Raji (cell line): ENCODE results near the gene OTC.

Experiments used
- POLR2A ChIP-seq: IDR thresholded peaks from 2 replicates; pipeline ENCODE4 v1.6.1; 2011; ENCODE audit warnings: low read depth, low read length, control low read depth; ENCODE audit not compliant: insufficient read depth

The OTC gene

DNA sequence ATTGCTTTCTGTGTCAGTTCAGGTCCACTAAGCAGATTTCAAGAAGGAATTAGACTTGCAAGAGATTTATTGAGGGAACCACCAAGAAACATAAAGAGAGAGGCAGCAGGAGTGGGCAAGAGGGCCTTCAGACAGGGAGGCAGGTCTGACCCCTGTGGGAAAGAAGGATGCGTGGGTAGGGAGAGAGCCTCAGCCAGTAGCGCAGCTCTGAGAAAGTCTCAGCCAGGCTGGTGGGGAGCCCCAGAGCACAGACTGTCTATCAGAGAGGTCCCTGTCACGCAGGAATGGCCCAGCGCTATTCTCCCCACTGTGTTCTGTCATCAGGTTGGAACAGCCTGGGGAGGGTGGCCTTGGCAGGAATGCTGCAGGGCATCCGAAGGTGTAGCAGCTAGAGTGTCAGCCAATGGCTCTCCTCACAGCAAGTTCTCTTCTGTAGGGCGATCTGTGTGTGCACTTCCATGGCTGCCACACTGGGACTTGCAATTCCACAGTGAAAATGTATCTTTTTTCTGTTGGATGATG lies 48.0 kb downstream of the OTC start:
- no peak for TF ChIP-seq POLR2A

DNA sequence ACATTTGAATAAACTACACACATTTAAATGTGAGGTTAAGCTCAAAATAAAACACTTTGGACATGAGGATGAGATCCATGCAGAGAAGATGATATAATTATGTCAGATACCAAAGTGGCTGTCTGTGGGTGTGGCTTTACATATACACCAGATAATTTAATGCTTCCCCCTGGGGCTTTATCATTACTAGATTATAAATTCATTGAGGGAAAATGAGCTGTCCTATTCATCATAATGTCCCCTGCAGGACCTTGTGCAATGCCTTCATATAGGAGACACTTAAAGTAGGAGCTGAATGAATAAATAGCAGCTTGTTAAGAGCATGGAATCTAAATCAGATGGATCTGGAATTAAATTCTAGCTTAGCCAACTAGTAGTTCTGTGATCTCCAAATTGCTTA lies 49.7 kb downstream of the OTC start:
- TF ChIP-seq POLR2A: no peak

DNA sequence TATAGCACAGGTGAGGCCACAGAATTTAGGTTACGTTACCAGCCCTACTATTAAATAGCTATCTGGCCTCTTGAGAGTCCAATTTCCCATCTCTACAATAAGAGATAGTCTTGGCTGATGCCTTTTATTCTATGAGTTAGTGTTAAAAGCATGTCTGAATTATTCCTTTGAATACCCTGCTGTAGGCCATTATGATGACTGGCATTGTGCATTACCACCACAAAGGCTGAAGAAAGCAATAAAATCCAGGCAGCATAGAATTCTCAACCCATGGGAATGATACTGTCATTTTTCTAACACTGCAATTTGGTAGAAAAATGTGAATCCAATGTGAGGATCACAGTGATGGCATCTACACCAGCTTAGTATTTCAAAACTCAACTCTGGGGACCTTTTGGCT lies 51.4 kb downstream of the OTC start:
- TF ChIP-seq POLR2A: no peak

DNA sequence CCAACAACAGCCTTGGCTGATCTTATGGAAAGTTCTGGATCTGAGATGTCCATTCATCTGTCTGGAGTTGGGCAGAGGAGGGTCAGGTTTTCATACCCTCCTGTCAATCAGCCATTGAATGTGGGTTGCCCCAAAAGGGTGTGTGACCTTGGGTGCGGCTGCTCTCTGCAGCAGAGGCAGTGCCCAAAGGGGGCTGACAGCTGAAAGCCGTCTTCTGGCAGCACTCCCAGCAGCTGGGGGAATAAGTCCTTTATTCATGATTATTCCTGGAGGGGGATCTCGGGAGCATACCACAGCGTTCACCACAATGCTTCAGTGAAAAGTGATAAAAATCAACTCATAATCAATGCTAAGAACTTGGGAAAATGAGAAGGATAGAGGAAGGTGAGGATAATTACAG lies 54.7 kb downstream of the OTC start:
- no peak for TF ChIP-seq POLR2A

DNA sequence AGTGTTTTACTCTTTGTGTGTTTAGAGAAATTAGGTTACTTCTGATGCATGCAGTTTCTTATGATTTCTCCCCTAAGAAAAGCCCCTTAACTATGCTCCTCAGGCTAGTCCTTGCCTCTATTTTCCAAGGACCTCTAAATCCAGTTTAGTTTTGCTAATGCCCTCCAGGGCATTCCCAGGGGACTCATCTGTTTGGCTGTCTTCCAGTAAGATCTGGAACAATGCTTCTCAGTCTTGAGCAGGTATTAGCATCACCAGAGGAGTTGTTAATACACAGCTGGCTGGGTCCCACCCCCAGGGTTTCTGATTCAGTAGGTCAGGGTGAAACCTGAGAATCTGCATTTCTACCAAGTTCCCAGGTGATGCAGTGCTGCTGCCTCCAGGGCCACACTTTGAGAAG lies 56.9 kb downstream of the OTC start:
- no peak for TF ChIP-seq POLR2A

DNA sequence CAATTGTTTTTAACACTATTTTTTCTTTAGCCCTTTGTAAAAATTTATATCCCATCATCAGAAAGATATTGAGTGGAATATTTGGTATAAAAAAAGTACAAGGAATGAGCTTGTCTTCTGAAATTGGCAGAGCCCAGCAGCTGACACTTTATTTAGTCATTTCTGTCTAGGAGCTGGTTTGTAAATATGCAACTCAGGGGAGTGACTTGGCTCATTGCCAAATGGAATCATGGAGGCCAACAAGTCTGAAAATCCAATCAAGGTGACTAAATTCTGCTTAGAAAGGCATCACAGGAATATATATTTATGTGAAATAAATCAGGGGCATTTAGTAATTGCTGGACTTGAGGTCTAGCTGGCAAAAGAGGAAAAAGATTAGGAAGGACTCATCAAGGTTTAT lies 74.4 kb downstream of the OTC start:
- no peak for TF ChIP-seq POLR2A

DNA sequence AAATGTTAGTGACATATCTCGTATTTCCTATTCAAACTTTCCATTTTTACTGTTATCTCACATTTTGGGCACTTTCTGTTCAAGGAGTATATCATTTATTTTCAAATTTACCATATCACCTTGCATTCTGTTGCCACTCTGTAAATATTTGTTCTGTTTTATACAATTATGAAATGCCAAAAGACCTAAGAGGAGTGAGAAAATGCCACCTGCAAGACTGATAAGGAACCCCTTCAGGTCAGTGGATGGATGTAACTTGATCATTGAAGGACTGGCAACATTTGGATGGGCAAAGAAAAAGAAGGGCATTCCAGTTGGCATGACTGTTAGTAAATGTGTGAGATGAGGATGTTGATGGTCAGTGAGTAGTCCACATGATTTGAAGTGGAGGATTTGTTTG lies 79.1 kb downstream of the OTC start:
- TF ChIP-seq POLR2A: no peak

DNA sequence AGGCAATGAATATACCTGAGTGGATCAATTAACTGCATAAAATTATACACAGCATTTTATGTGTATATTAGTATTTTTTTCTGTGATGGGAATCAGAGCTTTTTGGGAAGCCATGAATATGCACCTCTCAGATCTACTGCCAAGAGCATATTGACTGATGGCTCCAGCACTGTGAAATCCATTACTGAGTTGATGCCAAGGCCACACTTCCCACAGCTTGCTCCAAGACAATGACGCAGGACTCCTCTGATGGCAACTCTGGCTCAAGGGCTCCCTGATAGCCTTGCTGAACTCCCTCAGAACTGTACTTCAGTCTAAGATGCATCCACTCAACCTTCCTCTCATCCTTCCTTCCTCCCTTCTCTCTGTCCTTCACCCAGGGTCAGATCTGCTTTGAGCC lies 82.7 kb downstream of the OTC start:
- TF ChIP-seq POLR2A: no peak

DNA sequence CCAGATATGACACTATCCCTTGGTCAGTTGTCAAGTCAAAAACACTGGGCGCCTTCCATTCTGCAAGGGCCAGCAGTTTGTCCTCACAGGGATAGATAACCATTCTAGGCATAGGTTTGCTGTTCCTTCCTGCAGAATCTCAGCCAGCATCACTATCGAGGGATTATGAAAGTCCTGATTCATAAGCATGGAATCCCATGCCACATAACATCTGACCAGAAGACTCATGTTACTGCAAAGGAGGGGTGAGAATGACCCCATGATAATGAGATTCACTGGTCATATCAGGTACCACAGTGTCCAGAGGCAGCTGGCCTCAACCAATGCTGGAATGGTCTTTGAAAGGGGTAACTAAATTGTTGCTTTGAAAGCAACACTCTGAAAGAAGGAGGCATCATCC lies 84.7 kb downstream of the OTC start:
- TF ChIP-seq POLR2A: no peak

DNA sequence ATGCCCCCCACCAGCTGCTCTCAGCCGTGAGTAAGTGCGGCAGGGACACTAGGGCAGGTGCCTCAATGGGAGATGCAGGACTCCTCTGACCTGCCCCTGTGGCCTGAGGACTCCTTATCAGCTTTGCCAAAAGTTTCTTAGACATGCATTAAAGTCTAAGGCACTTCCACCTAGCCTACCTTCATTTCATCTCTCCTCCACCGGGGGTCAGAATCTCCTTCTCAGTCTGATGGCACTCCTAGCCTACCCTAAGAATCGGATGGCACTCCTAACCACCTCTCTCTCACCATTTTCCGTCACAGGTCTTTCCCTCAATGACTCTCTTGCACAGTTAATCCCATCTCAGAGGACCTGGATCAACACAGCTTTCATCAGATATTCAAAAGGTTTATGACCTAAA lies 85.9 kb downstream of the OTC start:
- TF ChIP-seq POLR2A: no peak

DNA sequence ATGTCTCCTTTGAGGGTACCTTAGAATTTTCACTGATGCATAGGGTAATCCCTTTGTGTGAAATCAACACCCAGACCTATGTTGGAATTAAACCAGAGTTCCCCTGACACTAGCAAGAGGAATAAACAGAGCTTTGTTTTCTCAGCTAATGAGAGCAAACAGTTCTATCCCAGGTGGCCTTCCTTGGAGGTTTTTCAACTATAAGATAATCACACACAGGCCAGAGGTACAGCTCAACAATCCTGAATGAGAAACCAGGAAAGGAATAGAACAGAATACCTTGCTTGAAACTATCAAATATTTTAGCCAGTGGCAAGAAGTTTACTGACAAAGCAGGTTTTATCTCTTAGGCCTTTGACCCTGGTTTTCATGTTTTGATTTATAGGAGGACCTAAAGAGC lies 100.2 kb downstream of the OTC start:
- no peak for TF ChIP-seq POLR2A

DNA sequence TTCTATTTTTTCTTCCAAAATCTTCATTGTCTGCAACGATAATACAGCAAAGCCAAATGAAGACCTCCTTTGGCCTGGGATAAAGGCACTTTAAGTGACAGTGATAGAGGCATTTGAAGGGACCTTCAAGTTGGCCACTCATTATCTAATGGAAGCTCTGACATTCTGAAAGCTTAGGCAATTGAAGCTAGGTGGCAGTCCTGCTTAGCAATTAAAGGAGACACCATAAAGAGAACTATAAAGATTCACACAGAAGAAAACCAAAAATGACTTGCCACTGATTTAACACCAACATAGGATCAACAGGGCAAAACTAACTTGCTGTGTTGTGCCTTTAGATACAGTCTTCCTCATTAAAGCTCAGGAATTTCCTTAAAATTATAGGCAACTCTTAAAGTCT lies 105.7 kb downstream of the OTC start:
- TF ChIP-seq POLR2A: no peak

DNA sequence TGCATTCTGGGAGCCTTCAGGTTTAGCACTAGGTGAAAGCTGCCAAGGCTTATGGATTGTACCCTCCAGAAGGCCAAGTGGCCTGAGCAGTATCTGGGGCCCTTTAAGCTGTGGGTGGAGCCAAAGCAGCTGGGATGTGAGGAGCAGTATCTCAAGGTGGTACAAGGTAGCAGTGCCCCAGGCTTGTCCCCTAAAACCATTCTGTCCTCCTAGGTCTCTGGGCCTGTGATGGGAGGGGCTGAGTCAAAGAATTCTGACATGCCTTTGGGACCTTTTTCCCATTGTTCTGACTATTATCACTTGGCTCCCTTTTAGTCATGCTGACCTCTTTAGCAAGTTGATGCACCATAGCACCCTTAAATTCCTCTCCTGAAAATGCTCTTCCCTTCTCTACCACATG lies 109.9 kb downstream of the OTC start:
- no peak for TF ChIP-seq POLR2A

DNA sequence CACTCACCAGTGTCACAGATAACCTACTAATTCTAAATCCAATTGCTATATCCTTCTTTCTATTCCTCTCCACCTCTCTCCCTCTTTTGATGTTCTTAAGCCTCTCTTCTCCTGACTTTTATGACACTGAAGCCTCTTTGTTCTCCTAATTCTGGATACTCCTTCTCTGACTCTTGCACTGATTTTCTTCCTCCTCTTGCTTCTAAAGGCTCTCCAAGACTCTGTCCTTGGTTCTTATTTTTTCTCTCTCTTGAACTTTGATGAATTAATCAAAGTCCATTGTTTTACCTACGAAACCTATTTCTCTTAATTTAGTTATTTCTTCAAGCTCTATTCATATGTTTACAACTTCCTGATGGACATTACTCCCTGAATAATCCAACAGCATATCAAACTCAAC lies 113.3 kb downstream of the OTC start:
- TF ChIP-seq POLR2A: no peak

DNA sequence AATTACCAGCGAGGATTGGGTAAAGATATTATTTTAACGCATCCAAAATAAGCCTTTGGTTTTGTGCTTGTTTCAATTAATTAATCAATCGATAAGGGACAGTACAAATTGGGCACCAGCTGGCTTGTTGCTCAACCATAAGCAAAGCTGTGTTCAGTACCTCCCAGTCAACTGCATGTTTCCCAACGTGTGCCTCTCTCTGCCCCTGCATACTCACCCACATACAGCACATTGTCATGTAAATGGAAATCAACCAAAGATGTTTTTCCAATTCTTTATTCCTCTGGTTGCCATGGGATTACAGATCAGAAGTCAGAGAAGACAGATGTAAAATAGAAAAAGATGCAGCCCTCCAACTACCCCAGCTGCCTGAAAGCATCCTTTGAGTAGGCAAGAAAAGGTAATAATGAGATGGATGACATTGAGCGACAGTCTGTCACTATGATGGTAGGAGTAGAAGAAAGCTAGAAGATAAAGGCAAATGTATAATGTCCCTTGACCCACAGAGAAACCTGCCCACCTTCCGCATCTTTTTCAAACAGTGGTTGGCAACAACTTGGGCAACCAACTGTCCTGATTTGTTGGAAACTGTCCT lies 116.3 kb downstream of the OTC start:
- TF ChIP-seq POLR2A: no peak
